ENCODE measurements around the gene EGFR.

The EGFR gene

GRCh38 chr7:55019691-55020465 lies 1.1 kb downstream of the EGFR start:
- no peaks in the 10 kb centered on the region for H3K36me3 ChIP-seq
- no peak overlapping the region for H3K4me2 ChIP-seq
- no peaks in the 10 kb centered on the region for H4K20me1 ChIP-seq
- TF ChIP-seq Cebpa-rat (IDR thresholded peaks at IDR 0.05): no peak
- H3K4me3 ChIP-seq: no peak overlapping the region
- H3K9ac ChIP-seq: no peak overlapping the region
- no peaks in the 10 kb centered on the region for H3K27me3 ChIP-seq
- H3K27ac ChIP-seq: no peak overlapping the region
- peaks cover 17 to 27% (median 23%) of the 10 kb centered on the region in 11 experiments for H3K9me3 ChIP-seq (replicated peaks in 1 of 11)
- H3K4me1 ChIP-seq: no peaks in the 10 kb centered on the region

- H3K9me3 ChIP-seq (replicated peaks in 1 of 11): peaks cover 17 to 27% (median 23%) of the 10 kb centered on the region in 11 experiments
- no peak overlapping the region for H3K4me2 ChIP-seq
- H3K27me3 ChIP-seq: no peaks in the 10 kb centered on the region
- H4K20me1 ChIP-seq: no peaks in the 10 kb centered on the region
- no peak overlapping the region for H3K27ac ChIP-seq
- TF ChIP-seq Cebpa-rat (IDR thresholded peaks at IDR 0.05): no peak
- no peak overlapping the region for H3K9ac ChIP-seq
- H3K36me3 ChIP-seq: no peaks in the 10 kb centered on the region
- no peaks in the 10 kb centered on the region for H3K4me1 ChIP-seq
- no peak overlapping the region for H3K4me3 ChIP-seq
Measured at GRCh38 chr7:55020466-55020871, 1.7 kb downstream of the EGFR start.

GRCh38 chr7:55021053-55021452 lies 2.2 kb downstream of the EGFR start:
- Histone ChIP-seq H3K4me1 (no peaks in the 10 kb centered on the region), H3K4me3 (no peak overlapping the region), H3K36me3 (no peaks in the 10 kb centered on the region), H3K9ac (no peak overlapping the region), H3K27me3 (no peaks in the 10 kb centered on the region), H3K27ac (no peak overlapping the region), H4K20me1 (no peaks in the 10 kb centered on the region), H3K4me2 (no peak overlapping the region), H3K9me3 (replicated peaks in 1 of 11) (peaks cover 17 to 27% (median 23%) of the 10 kb centered on the region in 11 experiments)
- no peak for TF ChIP-seq Cebpa-rat (IDR thresholded peaks at IDR 0.05)

DNA sequence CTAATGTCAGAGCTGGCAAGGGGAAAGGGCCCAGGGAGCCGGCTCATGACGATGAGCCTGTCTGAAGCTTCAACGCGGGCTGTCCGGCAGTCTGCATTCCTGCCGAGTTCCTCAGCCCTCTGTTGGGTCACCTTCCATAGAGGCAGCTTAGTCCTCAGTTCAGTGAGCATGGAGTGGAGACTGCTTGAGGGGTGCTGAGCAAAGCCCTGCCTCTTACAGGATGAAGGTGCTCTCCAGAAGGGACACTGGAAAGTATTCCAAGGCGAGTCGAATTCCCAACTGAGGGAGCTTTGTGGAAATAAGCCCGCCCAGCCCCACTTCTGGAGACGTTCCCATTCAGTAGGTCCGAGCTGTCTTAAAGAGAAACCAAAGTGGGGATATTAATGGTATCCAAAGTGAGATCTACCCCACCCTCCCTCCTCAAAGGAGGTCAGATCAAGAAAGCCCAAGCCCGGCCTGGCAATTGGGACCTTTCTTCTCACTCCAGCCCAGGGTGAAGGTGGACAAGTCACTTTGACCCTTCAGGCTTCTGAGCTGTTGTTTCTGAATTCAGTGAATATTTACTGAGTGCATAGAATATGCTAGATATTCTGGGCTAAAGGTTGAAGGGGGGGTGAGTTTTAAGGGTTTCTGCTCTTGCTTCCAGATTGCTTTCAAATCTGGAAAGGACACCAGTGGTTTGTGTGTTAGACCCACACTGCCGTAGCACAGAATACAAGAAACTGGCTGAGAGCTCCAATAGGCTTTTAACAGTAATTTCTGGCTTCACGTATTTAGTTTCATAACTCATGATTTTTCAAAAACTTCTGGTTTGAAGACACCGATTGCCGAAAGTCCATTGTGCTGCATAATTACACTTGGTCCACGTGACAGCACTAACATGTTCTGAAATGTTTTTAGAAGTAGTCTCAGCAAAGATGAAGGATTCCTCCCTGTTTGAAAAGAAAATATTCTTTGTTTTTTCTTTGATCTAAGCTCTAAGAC lies 3.5 kb downstream of the EGFR start:
- Histone ChIP-seq H3K36me3 (no peaks in the 10 kb centered on the region), H3K4me1 (peaks cover 0 to 11% (median 0%) of the 10 kb centered on the region in 10 experiments; a peak in 6 of 20 replicates), H3K9me3 (replicated peaks in 1 of 11) (peaks cover 17 to 27% (median 23%) of the 10 kb centered on the region in 11 experiments), H3K27ac (no peak overlapping the region), H3K4me3 (no peak overlapping the region), H3K9ac (no peak overlapping the region), H3K4me2 (no peak overlapping the region), H4K20me1 (no peaks in the 10 kb centered on the region), H3K27me3 (no peaks in the 10 kb centered on the region)
- no peak for TF ChIP-seq Cebpa-rat (IDR thresholded peaks at IDR 0.05)

GRCh38 chr7:55023841-55024505 lies 5.2 kb downstream of the EGFR start:
- H3K27ac ChIP-seq: no peak overlapping the region
- H3K36me3 ChIP-seq: no peaks in the 10 kb centered on the region
- no peak overlapping the region for H3K4me2 ChIP-seq
- TF ChIP-seq Cebpa-rat (IDR thresholded peaks at IDR 0.05): no peak
- H3K27me3 ChIP-seq: no peaks in the 10 kb centered on the region
- H3K9ac ChIP-seq: no peak overlapping the region
- H4K20me1 ChIP-seq: no peaks in the 10 kb centered on the region
- H3K4me1 ChIP-seq: peaks cover 0 to 18% (median 0%) of the 10 kb centered on the region in 10 experiments; a peak in 6 of 20 replicates
- peaks cover 13 to 18% (median 17%) of the 10 kb centered on the region in 11 experiments for H3K9me3 ChIP-seq (replicated peaks in 1 of 11)
- no peak overlapping the region for H3K4me3 ChIP-seq

- Histone ChIP-seq H3K4me2 (no peak overlapping the region), H3K4me1 (peaks cover 0 to 26% (median 0%) of the 10 kb centered on the region in 10 experiments; a peak in 6 of 20 replicates)
Measured at GRCh38 chr7:55024776-55025175, 6.0 kb downstream of the EGFR start.

DNA sequence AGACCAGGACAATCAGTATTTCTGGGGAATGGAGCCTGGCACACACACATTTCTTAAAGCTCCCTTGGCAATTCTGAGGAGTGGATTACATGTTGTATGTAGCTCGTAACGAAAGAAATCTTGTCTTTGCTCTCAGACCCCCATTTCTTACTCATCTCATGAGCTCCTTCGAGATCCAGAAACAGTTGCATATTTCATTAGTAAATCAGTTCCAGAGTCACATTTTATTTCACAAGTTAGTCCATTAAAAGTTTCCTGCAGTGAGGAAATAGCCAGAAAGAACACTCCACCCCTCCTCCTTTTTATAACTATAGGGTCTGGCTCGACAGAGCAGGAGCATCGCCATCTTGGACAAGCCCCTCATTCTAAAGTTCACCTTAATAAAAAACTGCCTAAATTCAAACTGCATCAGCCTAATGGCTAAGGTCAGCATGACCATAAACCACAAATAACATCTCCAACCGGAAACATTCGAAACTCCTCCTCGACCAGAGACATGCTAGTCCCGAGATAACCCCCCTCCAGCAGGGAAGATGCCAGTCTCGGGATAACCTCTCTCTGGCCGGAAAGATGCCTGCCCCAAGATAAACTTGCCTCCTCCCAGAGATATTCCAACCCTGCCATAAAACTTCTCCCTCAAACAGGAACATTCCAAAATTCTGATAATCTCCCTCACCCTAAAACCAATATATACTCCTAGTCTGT lies 7.4 kb downstream of the EGFR start:
- Histone ChIP-seq H3K36me3 (no peaks in the 10 kb centered on the region), H4K20me1 (no peaks in the 10 kb centered on the region), H3K4me3 (no peak overlapping the region), H3K9me3 (replicated peaks in 1 of 11) (no peaks in the 10 kb centered on the region), H3K9ac (no peak overlapping the region), H3K4me2 (peak overlapping the region in 3 of 11 experiments; percentile 13 to 61 (median 44); a peak in 3 of 22 replicates), H3K27me3 (no peaks in the 10 kb centered on the region), H3K4me1 (peaks cover 0 to 41% (median 0%) of the 10 kb centered on the region in 10 experiments; a peak in 6 of 20 replicates), H3K27ac (no peak overlapping the region)
- TF ChIP-seq Cebpa-rat (IDR thresholded peaks at IDR 0.05): no peak

More at GRCh38 chr7:55024776-55025175, 6.0 kb downstream of the EGFR start:
- Histone ChIP-seq H3K4me3 (no peak overlapping the region), H3K9me3 (replicated peaks in 1 of 11) (peaks cover 5 to 10% (median 9%) of the 10 kb centered on the region in 11 experiments), H3K27me3 (no peaks in the 10 kb centered on the region), H3K27ac (no peak overlapping the region), H3K9ac (no peak overlapping the region), H4K20me1 (no peaks in the 10 kb centered on the region), H3K36me3 (no peaks in the 10 kb centered on the region)
- no peak for TF ChIP-seq Cebpa-rat (IDR thresholded peaks at IDR 0.05)

- H3K9me3 ChIP-seq (replicated peaks in 1 of 11): no peaks in the 10 kb centered on the region
- H3K4me1 ChIP-seq: peaks cover 0 to 48% (median 0%) of the 10 kb centered on the region in 10 experiments; a peak in 6 of 20 replicates
- H3K4me3 ChIP-seq: no peak overlapping the region
- no peaks in the 10 kb centered on the region for H4K20me1 ChIP-seq
- H3K27me3 ChIP-seq: no peaks in the 10 kb centered on the region
- no peak overlapping the region for H3K9ac ChIP-seq
- no peak overlapping the region for H3K27ac ChIP-seq
- H3K4me2 ChIP-seq: peak overlapping the region in 3 of 11 experiments; percentile 13 to 61 (median 44); a peak in 5 of 22 replicates
- no peak for TF ChIP-seq Cebpa-rat (IDR thresholded peaks at IDR 0.05)
- H3K36me3 ChIP-seq: no peaks in the 10 kb centered on the region
Measured at GRCh38 chr7:55026867-55027490, 8.2 kb downstream of the EGFR start.

Measured in BLaER1 treated with 17β-estradiol and CSF1 and Interleukin-3, amounts not matched to agents 10 nM and 100 nM (cell line).